Occipital lobe (tissue), 2 donors: ENCODE measurements around the gene MEF2D. TPM values are rescaled to one million over a fixed set of nuclear protein-coding genes. Genes with fewer than 3 reads are reported as not detected.

Experiments
- DNase-seq: peaks from one replicate; lab custom pipeline; 2025; lab: John Stamatoyannopoulos, UW
- total RNA-seq: library from RNA; depleted of rRNA; stranded (reverse); fragments of >200 nt; gene quantifications from one replicate; pipeline ENCODE4 v1.2.3, GENCODE V29; 2014

Gene MEF2D
- total RNA-seq, 1 donor from 2014 or later = 3.7 TPM

- DNase-seq = no peak
Observed at GRCh38 chr1:156428746-156429288, 71.8 kb downstream of the MEF2D start.

- DNase-seq = no peak
Observed at GRCh38 chr1:156427957-156428356, 72.6 kb downstream of the MEF2D start.

GRCh38 chr1:156425943-156426342 lies 74.6 kb downstream of the MEF2D start:
- no peak for DNase-seq

GRCh38 chr1:156424806-156425432 lies 75.7 kb downstream of the MEF2D start:
- no peak for DNase-seq

GRCh38 chr1:156423422-156424352 lies 76.9 kb downstream of the MEF2D start:
- DNase-seq = no peak

GRCh38 chr1:156422602-156423091 lies 77.9 kb downstream of the MEF2D start:
- no peak for DNase-seq

- no peak for DNase-seq
Observed at GRCh38 chr1:156421939-156422601, 78.5 kb downstream of the MEF2D start.

- peak; percentile 82 for DNase-seq
Observed at GRCh38 chr1:156421062-156421938, 79.3 kb downstream of the MEF2D start.

- no peak for DNase-seq
Observed at GRCh38 chr1:156420205-156421061, 80.1 kb downstream of the MEF2D start.

- no peak for DNase-seq
Observed at GRCh38 chr1:156419854-156420204, 80.7 kb downstream of the MEF2D start.

GRCh38 chr1:156418416-156419070 lies 82.0 kb downstream of the MEF2D start:
- no peak for DNase-seq

- peak; percentile 66 for DNase-seq
Observed at GRCh38 chr1:156417401-156418020, 83.1 kb downstream of the MEF2D start.

- no peak for DNase-seq
Observed at GRCh38 chr1:156416993-156417392, 83.6 kb downstream of the MEF2D start.

- no peak for DNase-seq
Observed at GRCh38 chr1:156414461-156415064, 86.0 kb downstream of the MEF2D start.
